ENCODE data around the gene PDCD7. TPM values are rescaled to one million over a fixed set of nuclear protein-coding genes. Genes with fewer than 3 reads are reported as not detected.
"Not testable (repeated sequence)": the region's sequence is repeated elsewhere in the genome, so short reads cannot be mapped to it uniquely, and the experiment has no call there.

Gene PDCD7
- total RNA-seq, 4 donors from 2014 or later: 6.5 to 23.1 (median 17.8) TPM

DNA sequence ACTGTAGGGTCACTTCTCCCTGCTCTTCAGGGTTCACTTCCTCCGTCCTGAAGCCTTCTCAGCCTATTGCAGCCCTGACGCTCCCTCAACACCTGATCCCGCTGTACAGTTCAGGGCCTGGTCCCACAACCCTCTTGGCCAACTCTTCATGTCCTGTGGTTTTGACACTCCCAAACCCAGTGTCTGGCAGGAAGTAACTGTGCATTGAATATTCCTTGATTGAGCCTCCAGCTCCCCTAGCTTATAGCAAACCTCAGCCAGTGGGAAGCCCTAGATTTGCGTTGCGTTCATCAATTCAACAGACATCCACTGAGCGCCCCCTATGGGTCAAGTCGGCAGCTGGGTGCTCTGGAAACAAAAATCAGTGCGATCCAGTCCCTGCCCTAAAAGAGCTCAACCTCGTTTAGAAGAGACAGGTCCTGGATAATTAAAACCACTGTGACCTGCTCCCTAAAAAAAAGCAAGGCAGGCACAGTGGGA lies 32.2 kb downstream of the PDCD7 start:
- Histone ChIP-seq H3K27me3 (no peaks in the 10 kb centered on the region), H3K9me3 (no peaks in the 10 kb centered on the region), H3K27ac (no peak overlapping the region), H3K4me1 (no peaks in the 10 kb centered on the region), H3K36me3 (peaks cover 0 to 64% (median 0%) of the 10 kb centered on the region in 3 donors), H3K4me3 (no peak overlapping the region)
- DNase-seq: peak; percentile 28 to 85 (median 82)
- TF ChIP-seq, protein P1, sequence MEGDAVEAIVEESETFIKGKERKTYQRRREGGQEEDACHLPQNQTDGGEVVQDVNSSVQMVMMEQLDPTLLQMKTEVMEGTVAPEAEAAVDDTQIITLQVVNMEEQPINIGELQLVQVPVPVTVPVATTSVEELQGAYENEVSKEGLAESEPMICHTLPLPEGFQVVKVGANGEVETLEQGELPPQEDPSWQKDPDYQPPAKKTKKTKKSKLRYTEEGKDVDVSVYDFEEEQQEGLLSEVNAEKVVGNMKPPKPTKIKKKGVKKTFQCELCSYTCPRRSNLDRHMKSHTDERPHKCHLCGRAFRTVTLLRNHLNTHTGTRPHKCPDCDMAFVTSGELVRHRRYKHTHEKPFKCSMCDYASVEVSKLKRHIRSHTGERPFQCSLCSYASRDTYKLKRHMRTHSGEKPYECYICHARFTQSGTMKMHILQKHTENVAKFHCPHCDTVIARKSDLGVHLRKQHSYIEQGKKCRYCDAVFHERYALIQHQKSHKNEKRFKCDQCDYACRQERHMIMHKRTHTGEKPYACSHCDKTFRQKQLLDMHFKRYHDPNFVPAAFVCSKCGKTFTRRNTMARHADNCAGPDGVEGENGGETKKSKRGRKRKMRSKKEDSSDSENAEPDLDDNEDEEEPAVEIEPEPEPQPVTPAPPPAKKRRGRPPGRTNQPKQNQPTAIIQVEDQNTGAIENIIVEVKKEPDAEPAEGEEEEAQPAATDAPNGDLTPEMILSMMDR (IDR thresholded peaks at IDR 0.05): peak; percentile 33 to 86 (median 72)
- TF ChIP-seq POLR2A (IDR thresholded peaks at IDR 0.05): no peak

GRCh38 chr15:65100442-65100841 lies 33.2 kb downstream of the PDCD7 start:
- no peaks in the 10 kb centered on the region for H3K9me3 ChIP-seq
- DNase-seq: no peak
- H3K36me3 ChIP-seq: peaks cover 0 to 56% (median 0%) of the 10 kb centered on the region in 3 donors
- peaks cover 0 to 3% (median 0%) of the 10 kb centered on the region in 4 donors for H3K4me1 ChIP-seq
- TF ChIP-seq, protein P1 (IDR thresholded peaks at IDR 0.05): no peak
- no peak for TF ChIP-seq POLR2A (IDR thresholded peaks at IDR 0.05)
- H3K4me3 ChIP-seq: no peak overlapping the region
- H3K27ac ChIP-seq: no peak overlapping the region
- no peaks in the 10 kb centered on the region for H3K27me3 ChIP-seq

DNA sequence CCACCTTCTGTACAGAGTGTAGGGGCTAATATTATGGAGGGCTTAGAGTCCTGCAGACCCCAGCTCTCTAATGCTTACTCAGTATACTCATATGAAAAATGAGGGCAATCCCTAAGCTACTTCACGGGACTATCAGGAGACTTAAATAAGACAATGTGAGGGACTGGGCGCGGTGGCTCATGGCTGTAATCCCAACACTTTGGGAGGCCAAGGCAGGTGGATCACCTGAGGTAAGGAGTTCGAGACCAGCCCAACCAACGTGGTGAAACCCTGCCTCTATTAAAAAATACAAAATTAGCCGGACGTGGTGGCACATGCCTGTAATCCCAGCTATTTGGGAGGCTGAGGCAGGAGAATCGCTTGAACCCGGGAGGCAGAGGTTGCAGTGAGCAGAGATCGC lies 33.8 kb downstream of the PDCD7 start:
- not testable (repeated sequence) for H3K4me3 ChIP-seq, H3K27ac ChIP-seq, H3K4me1 ChIP-seq, DNase-seq, H3K9me3 ChIP-seq, H3K27me3 ChIP-seq
- peaks cover 0 to 50% (median 0%) of the 10 kb centered on the region in 3 donors for H3K36me3 ChIP-seq

DNA sequence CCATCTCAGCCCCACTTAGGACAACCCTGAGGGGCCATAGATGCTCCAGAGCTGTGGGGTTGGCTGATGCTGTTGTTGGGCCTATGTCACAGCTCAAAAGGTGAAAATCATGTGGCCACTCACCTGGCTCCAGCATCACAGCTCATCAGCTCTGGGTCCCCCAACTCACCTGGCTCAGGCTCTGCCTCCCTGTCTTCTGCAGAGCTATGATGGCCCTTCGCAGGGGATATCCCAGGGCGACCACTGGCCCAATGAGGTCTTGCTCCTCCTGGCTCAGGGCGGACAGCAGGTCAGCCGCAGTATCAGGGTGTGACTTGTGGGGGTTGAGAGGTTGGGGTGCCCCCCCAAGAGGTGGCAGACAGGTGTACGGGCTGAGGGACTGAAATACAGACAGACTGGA lies 34.3 kb downstream of the PDCD7 start:
- Histone ChIP-seq H3K4me1 (peaks cover 0 to 15% (median 0%) of the 10 kb centered on the region in 4 donors), H3K4me3 (no peak overlapping the region), H3K27ac (no peak overlapping the region), H3K36me3 (peaks cover 0 to 46% (median 0%) of the 10 kb centered on the region in 3 donors), H3K27me3 (no peaks in the 10 kb centered on the region), H3K9me3 (no peaks in the 10 kb centered on the region)
- no peak for DNase-seq
- TF ChIP-seq, protein P1 (IDR thresholded peaks at IDR 0.05): no peak
- no peak for TF ChIP-seq POLR2A (IDR thresholded peaks at IDR 0.05)

DNA sequence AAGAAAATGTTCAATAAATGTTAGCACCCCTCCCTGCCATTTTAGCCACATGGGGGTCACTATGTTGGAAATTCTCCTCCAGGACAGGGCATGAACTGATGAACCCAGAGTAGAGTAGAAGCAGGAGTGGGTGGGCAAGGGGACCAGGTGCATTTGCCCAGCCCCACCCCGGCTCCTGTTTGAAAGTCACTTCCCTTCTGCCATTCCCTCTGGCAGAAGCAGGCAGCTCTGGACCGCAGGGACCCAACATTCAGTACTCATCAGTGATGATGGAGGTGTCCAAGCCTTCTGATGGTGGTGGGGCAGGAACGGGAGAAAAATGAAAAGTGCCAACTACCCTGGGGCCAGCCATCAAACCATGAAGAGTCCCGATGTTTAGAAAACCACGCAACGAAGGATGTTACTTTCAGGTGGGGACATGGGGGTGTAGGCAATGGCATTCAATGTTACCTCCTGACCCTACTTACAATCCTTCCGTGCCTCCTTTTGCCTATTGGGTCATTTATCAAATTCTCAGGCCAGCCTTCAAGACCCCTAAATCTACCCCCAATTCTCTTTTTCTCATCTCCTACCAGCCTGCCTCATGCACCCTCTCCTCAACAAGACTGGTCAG lies 35.9 kb downstream of the PDCD7 start:
- no peaks in the 10 kb centered on the region for H3K27me3 ChIP-seq
- H3K4me3 ChIP-seq: no peak overlapping the region
- no peaks in the 10 kb centered on the region for H3K9me3 ChIP-seq
- H3K27ac ChIP-seq: no peak overlapping the region
- TF ChIP-seq, protein P1 (IDR thresholded peaks at IDR 0.05): no peak
- TF ChIP-seq POLR2A (IDR thresholded peaks at IDR 0.05): no peak
- H3K36me3 ChIP-seq: peaks cover 0 to 45% (median 0%) of the 10 kb centered on the region in 3 donors
- DNase-seq: peak in 1 of 3 donors; percentile 15
- peaks cover 0 to 19% (median 0%) of the 10 kb centered on the region in 4 donors for H3K4me1 ChIP-seq

DNA sequence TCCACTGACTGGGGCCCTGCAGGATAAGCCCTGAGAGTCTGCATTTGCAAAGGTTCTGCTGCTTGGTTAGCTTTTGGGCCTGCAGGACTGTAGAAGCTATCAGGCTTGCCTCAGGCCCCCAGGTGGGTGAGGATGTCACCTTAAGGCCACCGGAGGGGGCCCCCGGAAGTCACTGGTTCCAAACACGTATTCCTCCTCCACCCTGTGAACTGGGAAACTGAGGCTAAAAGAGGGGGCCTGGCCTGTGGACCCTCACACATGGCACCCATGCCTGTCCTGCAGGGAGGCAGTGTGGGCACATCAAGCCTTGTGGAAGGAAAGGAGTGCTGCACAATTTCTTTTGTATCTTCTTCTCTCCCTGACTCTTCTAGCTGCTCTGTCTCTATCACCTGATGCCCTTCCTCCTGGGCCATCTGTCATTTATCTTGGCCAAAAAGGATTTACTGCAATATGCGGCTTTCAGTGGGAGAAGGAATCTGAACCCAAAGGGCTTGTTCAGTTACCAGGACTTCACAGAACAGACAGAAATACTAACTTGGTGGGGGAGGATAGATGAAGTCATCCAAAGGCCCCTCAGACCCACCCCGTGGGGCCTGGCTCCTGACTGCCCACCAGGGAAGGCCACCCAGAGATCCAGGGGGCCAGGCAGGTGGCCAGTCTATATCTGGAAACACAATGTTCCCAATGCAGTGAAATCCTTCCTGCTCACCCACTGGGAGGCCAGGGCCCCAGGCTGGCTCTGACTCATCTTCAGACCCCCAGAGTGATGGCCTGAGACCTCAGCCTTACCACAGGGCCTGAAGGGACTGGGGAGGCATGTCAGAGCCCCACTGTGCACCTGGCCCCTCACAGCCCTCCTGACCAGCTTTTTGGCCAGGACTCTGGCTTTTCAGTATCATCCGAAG lies 36.9 kb downstream of the PDCD7 start:
- peaks cover 0 to 19% (median 0%) of the 10 kb centered on the region in 4 donors for H3K4me1 ChIP-seq
- DNase-seq: peak in 1 of 3 donors; percentile 30
- TF ChIP-seq POLR2A (IDR thresholded peaks at IDR 0.05): no peak
- TF ChIP-seq, protein P1 (IDR thresholded peaks at IDR 0.05): no peak
- H3K27me3 ChIP-seq: no peaks in the 10 kb centered on the region
- H3K9me3 ChIP-seq: no peaks in the 10 kb centered on the region
- H3K27ac ChIP-seq: no peak overlapping the region
- H3K36me3 ChIP-seq: peaks cover 0 to 37% (median 0%) of the 10 kb centered on the region in 3 donors
- H3K4me3 ChIP-seq: no peak overlapping the region

Measured in Peyer's patch (tissue), 4 donors.